Breast epithelium (tissue), 4 donors: ENCODE measurements around the gene TAF11. TPM values are rescaled to one million over a fixed set of nuclear protein-coding genes. Genes with fewer than 3 reads are reported as not detected.

Experiments used
- DNase-seq, 2 donors: peaks; one replicate each; pipeline ENCODE4 v3.0.0-alpha.2; 2019; ENCODE audit warnings: low spot score in 2 of 2
- H3K27ac ChIP-seq, 2 donors: fragments of 200-600 bp; sonication (generic) in 1 of 2; one replicate each; pipeline ENCODE4 v1.5.1; 2016 to 2019; ENCODE audit warnings: mild to moderate bottlenecking in 1 of 2
- H3K27me3 ChIP-seq, 2 donors: fragments of 200-600 bp; sonication (generic) in 1 of 2; one replicate each; pipeline versions ENCODE4 v1.5.1 to v1.6.0; 2017 to 2019; ENCODE audit warnings: control low read depth in 1 of 2, mild to moderate bottlenecking in 1 of 2
- H3K36me3 ChIP-seq: fragments of 200-600 bp; one replicate; pipeline ENCODE4 v1.5.1; 2019
- H3K4me1 ChIP-seq, 2 donors: fragments of 200-600 bp; sonication (generic); one replicate each; pipeline ENCODE4 v1.5.1; 2016 to 2019; ENCODE audit warnings: control low read depth in 1 of 2
- H3K4me3 ChIP-seq, 3 donors: fragments of 200-600 bp; sonication (generic); 1 replicate in 2 of 3; 2 replicates in 1 of 3; pipeline ENCODE4 v1.5.1; 2016 to 2019; ENCODE audit warnings: mild to moderate bottlenecking in 3 of 3, moderate library complexity in 2 of 3
- H3K9me3 ChIP-seq, 2 donors: fragments of 200-600 bp; sonication (generic) in 1 of 2; one replicate each; pipeline ENCODE4 v1.5.1; 2016 to 2019; ENCODE audit warnings: control low read depth in 1 of 2
- CTCF ChIP-seq, 3 donors: fragments of 450-650 bp; IDR thresholded peaks; one replicate each; pipeline ENCODE4 v1.5.1; 2016 to 2017; ENCODE audit warnings: antibody characterized with exemption in 3 of 3, mild to moderate bottlenecking in 3 of 3, moderate library complexity in 3 of 3
- POLR2A ChIP-seq: fragments of 450-650 bp; IDR thresholded peaks from one replicate; pipeline ENCODE4 v1.6.1; 2016; ENCODE audit warnings: antibody characterized with exemption, mild to moderate bottlenecking, moderate library complexity
- POLR2AphosphoS5 ChIP-seq, 3 donors: sonication (generic); formaldehyde crosslinking; IDR thresholded peaks; one replicate each; pipeline ENCODE4 v1.6.1; 2017; ENCODE audit warnings: antibody characterized with exemption in 3 of 3
- intact Hi-C: fragments of 100-400 bp; cut with DNase I; formaldehyde crosslinking; loops from one replicate; pipeline ENCODE4 v1.15.1; 2023; ENCODE audit warnings: low total_unique reads
- total RNA-seq, 3 donors: library from RNA; depleted of rRNA; stranded (reverse); fragments of >200 nt; gene quantifications; one replicate each; pipeline ENCODE4 v1.1.0, GENCODE V29; 2016

The TAF11 gene
- total RNA-seq, 3 donors from 2014 or later, result 17.4 to 24.2 (median 19.3) TPM

- DNase-seq, result no peak
- H3K27me3 ChIP-seq, result no peaks in the 10 kb centered on the region
- H3K27ac ChIP-seq, result no peak overlapping the region
- no peak for TF ChIP-seq POLR2A
- TF ChIP-seq POLR2AphosphoS5 (IDR thresholded peaks at IDR 0.05), result no peak
- no peak for TF ChIP-seq CTCF (IDR thresholded peaks at IDR 0.05)
- H3K9me3 ChIP-seq, result no peaks in the 10 kb centered on the region
- H3K36me3 ChIP-seq, result no peaks in the 10 kb centered on the region
- intact Hi-C loops, result no loop called here
- no peak overlapping the region for H3K4me3 ChIP-seq
- H3K4me1 ChIP-seq, result no peaks in the 10 kb centered on the region
Observed at GRCh38 chr6:34832942-34833341, 54.9 kb downstream of the TAF11 start.

GRCh38 chr6:34829137-34829536 lies 58.7 kb downstream of the TAF11 start:
- Histone ChIP-seq H3K4me1 (no peaks in the 10 kb centered on the region), H3K36me3 (no peaks in the 10 kb centered on the region), H3K27me3 (no peaks in the 10 kb centered on the region), H3K27ac (no peak overlapping the region), H3K9me3 (no peaks in the 10 kb centered on the region), H3K4me3 (no peak overlapping the region)
- TF ChIP-seq CTCF (IDR thresholded peaks at IDR 0.05) (no peak), POLR2A (no peak), POLR2AphosphoS5 (IDR thresholded peaks at IDR 0.05) (no peak)
- intact Hi-C loops, result no loop called here
- no peak for DNase-seq

Other genes with a start within 250 kb of the TAF11 start
- gene ILRUN, start 191.3 kb downstream of the TAF11 start, total RNA-seq, result 10 to 100 TPM; 58.3 to 87.1 (median 63.7) TPM
- gene SNRPC, start 130.5 kb downstream of the TAF11 start, total RNA-seq, result 10 to 100 TPM; 50.1 to 64.2 (median 58.0) TPM
- gene BLTP3A, start 96.0 kb downstream of the TAF11 start, total RNA-seq, result 10 to 100 TPM; 10.5 to 13.5 (median 12.2) TPM
- 10 to 100 TPM; 18.2 to 26.5 (median 23.4) TPM for gene ANKS1A, start 1.2 kb upstream of the TAF11 start, total RNA-seq